K562 (cell line): ENCODE results near the gene USP32. TPM values are rescaled to one million over a fixed set of nuclear protein-coding genes. Genes with fewer than 3 reads are reported as not detected.
A peak's percentile ranks its signal among the peaks of the same experiment; 100 is the strongest.

Source experiments
- ATAC-seq: fragments of 200-7000 bp; cut with Tn5 transposase; 3 replicates; pipeline ENCODE4 v1.9.1; 2020; ENCODE audit warnings: moderate library complexity
- BruUV-seq: library from RNA; stranded (reverse); fragments of 400-500 nt; replicated peaks from 2 replicates; lab custom pipeline; 2021; lab: Mats Ljungman, UMichigan
- CTCF ChIA-PET: fragments of 300-600 bp; formaldehyde crosslinking; extraction: SDS; loops from one replicate; lab custom pipeline; 2021; ENCODE audit warnings: low intra/inter-chr PET ratio; lab: Yijun Ruan, JAX
- POLR2A ChIA-PET: fragments of 300-600, 350-650 bp; sonication (Branson Sonifier 250); formaldehyde crosslinking; extraction: SDS; loops from one replicate; lab custom pipeline; 2021; ENCODE audit warnings: antibody characterized with exemption, inconsistent platforms; lab: Yijun Ruan, JAX
- DNase-seq, 4 experiments: peaks; one replicate each; pipeline versions ENCODE4 v3.0.0 to v3.0.0-alpha.2; 2011 to 2018; ENCODE audit warnings: low spot score in 3 of 4, mixed read lengths in 3 of 4; ENCODE audit errors: extremely low read depth in 1 of 4
- FAIRE-seq: peaks from 2 replicates; lab custom pipeline; 2011; peaks lifted over from hg19 to GRCh38; lab: Jason Lieb, UNC
- H2AFZ ChIP-seq: 2 replicates; pipeline ENCODE4 v1.6.0; 2011; ENCODE audit warnings: low read depth, low read length, control low read depth, inconsistent platforms
- H3K27ac ChIP-seq: fragments of 200-600 bp; 3 replicates; pipeline ENCODE4 v1.8.0; 2011; ENCODE audit warnings: low read depth, mild to moderate bottlenecking, control low read depth, inconsistent platforms, low read length, moderate library complexity, mixed read lengths; ENCODE audit errors: extremely low read depth
- H3K27me3 ChIP-seq, 2 experiments: fragments of 300-600 bp in 1 of 2; 2 replicates in 1 of 2; 3 replicates in 1 of 2; pipeline versions ENCODE4 v1.6.0 to v1.8.0; 2011; ENCODE audit warnings: inconsistent platforms in 2 of 2, low read length in 2 of 2, mild to moderate bottlenecking in 1 of 2, mixed read lengths in 1 of 2, moderate library complexity in 1 of 2; ENCODE audit not compliant: control insufficient read depth in 2 of 2, insufficient read depth in 2 of 2
- H3K36me3 ChIP-seq: fragments of 300-600 bp; 3 replicates; pipeline ENCODE4 v1.8.0; 2011; ENCODE audit warnings: mild to moderate bottlenecking, low read length, inconsistent platforms; ENCODE audit not compliant: control insufficient read depth, insufficient read depth
- H3K4me1 ChIP-seq, 2 experiments: fragments of 200-600 bp in 1 of 2; replicated peaks in 1 of 2; 2 replicates in 1 of 2; 3 replicates in 1 of 2; pipeline versions ENCODE4 v1.5.1 to v1.8.0; 2011; ENCODE audit warnings: inconsistent platforms in 2 of 2, low read length in 2 of 2, mild to moderate bottlenecking in 1 of 2, mixed read lengths in 1 of 2, moderate library complexity in 1 of 2; ENCODE audit not compliant: control insufficient read depth in 2 of 2, insufficient read depth in 2 of 2
- H3K4me2 ChIP-seq: 2 replicates; pipeline ENCODE4 v1.6.1; 2011; ENCODE audit warnings: low read length, control low read depth, inconsistent platforms, mixed read lengths; ENCODE audit not compliant: insufficient read depth
- H3K4me3 ChIP-seq: fragments of 200-600 bp; sonication (generic), shearing (Covaris generic); 2 replicates; pipeline ENCODE4 v1.5.1; 2016; ENCODE audit warnings: control low read depth, inconsistent platforms
- H3K79me2 ChIP-seq: fragments of 200-600 bp; 3 replicates; pipeline ENCODE4 v1.8.0; 2011; ENCODE audit warnings: low read length, inconsistent platforms; ENCODE audit not compliant: control insufficient read depth, insufficient read depth
- H3K9ac ChIP-seq, 2 experiments: 2 replicates each; pipeline versions ENCODE4 v1.6.0 to v1.6.1; 2011; ENCODE audit warnings: low read depth in 2 of 2, low read length in 2 of 2, control low read depth in 1 of 2, inconsistent platforms in 1 of 2, mild to moderate bottlenecking in 1 of 2, mixed read lengths in 1 of 2; ENCODE audit not compliant: insufficient read depth in 1 of 2
- H3K9me1 ChIP-seq: one replicate; pipeline ENCODE4 v1.6.0; 2011; ENCODE audit warnings: inconsistent platforms, mild to moderate bottlenecking, low read length, moderate library complexity; ENCODE audit not compliant: control insufficient read depth, insufficient read depth
- H3K9me3 ChIP-seq: replicated peaks from 2 replicates; pipeline ENCODE4 v1.5.1; 2011; ENCODE audit warnings: low read depth, low read length, inconsistent platforms; ENCODE audit not compliant: control insufficient read depth, insufficient read depth
- H4K20me1 ChIP-seq: replicated peaks from 2 replicates; pipeline ENCODE4 v1.6.1; 2011; ENCODE audit warnings: low read length, inconsistent platforms, mixed read lengths; ENCODE audit not compliant: control insufficient read depth, insufficient read depth
- ATF7 ChIP-seq: fragments of 450-650 bp; IDR thresholded peaks from 2 replicates; pipeline ENCODE4 v1.7.1; 2014; ENCODE audit warnings: mild to moderate bottlenecking, moderate library complexity
- CEBPG ChIP-seq, 3 experiments: fragments of 200-800 bp in 1 of 3; sonication (Bioruptor generic) in 1 of 3; sonication (generic) in 1 of 3; formaldehyde crosslinking in 1 of 3; IDR thresholded peaks in 2 of 3; conservative IDR thresholded peaks in 1 of 3; 2 replicates each; pipeline versions ENCODE4 v1.6.1 to v1.8.0; 2016 to 2022; ENCODE audit warnings: missing compliant biosample characterization in 2 of 3, missing genetic modification characterization in 2 of 3, mild to moderate bottlenecking in 1 of 3, missing genetic modification reagents in 1 of 3
- FOXJ2 ChIP-seq: fragments of 200-800 bp; sonication (Bioruptor generic); IDR thresholded peaks from 2 replicates; pipeline ENCODE4 v1.6.1; 2016; ENCODE audit warnings: missing genetic modification characterization, missing compliant biosample characterization
- JUND ChIP-seq, 2 experiments: IDR thresholded peaks; 2 replicates in 1 of 2; 3 replicates in 1 of 2; pipeline ENCODE4 v1.6.1; 2011; ENCODE audit warnings: borderline replicate concordance in 2 of 2, low read depth in 2 of 2, low read length in 2 of 2, improper control_type of control experiment in 1 of 2, missing biosample characterization in 1 of 2, missing genetic modification characterization in 1 of 2, missing genetic modification reagents in 1 of 2
- MEF2A ChIP-seq: IDR thresholded peaks from 2 replicates; pipeline ENCODE4 v1.6.1; 2011; ENCODE audit warnings: low read depth, mild to moderate bottlenecking, low read length, moderate library complexity; ENCODE audit not compliant: control insufficient read depth
- POLR2AphosphoS2 ChIP-seq: IDR thresholded peaks from 2 replicates; pipeline ENCODE4 v1.6.1; 2012; ENCODE audit warnings: low read length, improper control_type of control experiment
- POLR2AphosphoS5 ChIP-seq: IDR thresholded peaks from 2 replicates; pipeline ENCODE4 v1.6.1; 2011; ENCODE audit warnings: mild to moderate bottlenecking, low read depth, low read length, moderate library complexity; ENCODE audit not compliant: control insufficient read depth, insufficient read depth
- PRDM10 ChIP-seq: fragments of 450-650 bp; IDR thresholded peaks from 2 replicates; pipeline ENCODE4 v1.6.1; 2018; ENCODE audit not compliant: partially characterized antibody
- RFX7 ChIP-seq: fragments of 250-450 bp; sonication (Bioruptor Pico); IDR thresholded peaks from 2 replicates; pipeline ENCODE4 v1.5.1; 2021; ENCODE audit warnings: mild to moderate bottlenecking
- STAT5A ChIP-seq: IDR thresholded peaks from 2 replicates; pipeline ENCODE4 v1.6.1; 2012; ENCODE audit warnings: low read length, inconsistent platforms, borderline replicate concordance
- ZEB2 ChIP-seq: fragments of 450-650 bp; IDR thresholded peaks from 2 replicates; pipeline ENCODE4 v1.6.1; 2016
- ZKSCAN8 ChIP-seq: fragments of 200-800 bp; sonication (Bioruptor generic); IDR thresholded peaks from 2 replicates; pipeline ENCODE4 v1.6.1; 2016; ENCODE audit warnings: missing genetic modification characterization, missing compliant biosample characterization
- ZNF224 ChIP-seq: sonication (generic); formaldehyde crosslinking; IDR thresholded peaks from 2 replicates; pipeline ENCODE4 v1.8.0; 2022; ENCODE audit warnings: mild to moderate bottlenecking, missing genetic modification reagents
- WGBS: fragments of 100-300 bp; shearing (Covaris generic); methylation state at CpG from one replicate; pipeline ENCODE4 v1.1.6; 2016; ENCODE audit warnings: low coverage, mixed read lengths; ENCODE audit not compliant: insufficient coverage; ENCODE audit errors: missing lambda C conversion rate; 5-methylcytosine and 5-hydroxymethylcytosine counted together
- in situ Hi-C: fragments of 300-500 bp; cut with MboI; formaldehyde crosslinking; loops from 4 replicates; pipeline ENCODE4 v1.15.0; 2018; ENCODE audit warnings: inconsistent platforms, mixed read lengths
- intact Hi-C: fragments of 100-400 bp; cut with micrococcal nuclease; formaldehyde crosslinking; loops from 2 replicates; pipeline ENCODE4 v1.14.2; 2022
- polyA plus RNA-seq, 8 experiments: library from polyadenylated mRNA; depleted of rRNA in 4 of 8; stranded (reverse) in 5 of 8; unstranded in 3 of 8; fragments of >200 nt; fragmentation: Nextera tagmentation in 2 of 8; fragmentation: Illumina TruSeq in 1 of 8; extraction: Ambion mirVana in 2 of 8; extraction: Trizol in 1 of 8; gene quantifications; 2 replicates each; pipeline versions ENCODE4 v1.2.1 to v1.2.3, GENCODE V29; 2011 to 2014; ENCODE audit warnings: inconsistent platforms in 1 of 8, missing spikeins in 1 of 8
- total RNA-seq, 7 experiments: library from RNA; depleted of rRNA in 6 of 7; stranded (reverse); fragments of >200 nt in 6 of 7; fragmentation: Illumina TruSeq in 2 of 7; extraction: Trizol in 2 of 7; gene quantifications; 2 replicates each; pipeline versions ENCODE4 v1.2.1 to v1.2.3, GENCODE V29; 2011 to 2021; ENCODE audit warnings: low replicate concordance in 1 of 7

The USP32 gene
- total and polyA plus RNA-seq, 9 of the 15 experiments (the other 6 are each of a cell fraction or from before 2014, with no cell fraction given): 18.0 to 69.3 (median 47.1) TPM

GRCh38 chr17:60352071-60352470 lies 39.9 kb downstream of the USP32 start (continued):
- TF ChIP-seq STAT5A (peak; percentile 15; the same call in 1 of the 2 replicates), ZEB2 (0 out of 2 replicates have a peak, but pooled peaks have one; percentile 33), ZNF224 (CRISPR knock-in tag) (no peak), ZKSCAN8 (no peak), RFX7 (CRISPR knock-in tag) (no peak), FOXJ2 (tag) (no peak), CEBPG (CRISPR knock-in tag; IDR thresholded peaks at IDR 0.05) (no peak), CEBPG (tag; conservative IDR thresholded peaks at IDR 0.05 in 1 of 2, IDR thresholded peaks at IDR 0.05 in 1 of 2) (no peak), POLR2AphosphoS2 (no peak), POLR2AphosphoS5 (peak; percentile 45; the same call in 1 of the 2 replicates)

GRCh38 chr17:60351012-60351695 lies 40.8 kb downstream of the USP32 start:
- peaks cover 93% of the 10 kb centered on the region for H3K79me2 ChIP-seq
- no peaks in the 10 kb centered on the region for H3K9me1 ChIP-seq
- H3K27me3 ChIP-seq: no peaks in the 10 kb centered on the region
- no peak overlapping the region for H3K4me2 ChIP-seq
- POLR2A ChIA-PET: interaction anchor here (0.7 to 1.5 kb wide), 7 partner anchors 9 to 39 kb away, joined by 3 to 4 read pairs (median 4); no protein-coding TSS in a partner anchor
- no peak overlapping the region for H3K4me3 ChIP-seq
- no peak overlapping the region for H2AFZ ChIP-seq
- ATAC-seq: peak; percentile 21; the same call in 2 of the 3 replicates
- H3K9ac ChIP-seq: peak overlapping the region in 1 of 2 experiments; percentile 37; a peak in 1 of 4 replicates
- H3K4me1 ChIP-seq: peaks cover 27 to 29% of the 10 kb centered on the region in 2 experiments; a peak in 4 of 5 replicates
- 51% methylated on average over 11 of the region's 11 CpGs for WGBS
- in situ Hi-C loops (no loop called here), intact Hi-C loops (no loop called here)
- CTCF ChIA-PET: no interaction called here
- H4K20me1 ChIP-seq: 0 out of 2 replicates have a peak, but pooled peaks cover 1% of the 10 kb centered on the region
- BruUV-seq: no TSS peak
- no peak for DNase-seq
- 0 out of 3 replicates have a peak overlapping the region, but pooled peaks have one; percentile 60 for H3K27ac ChIP-seq
- FAIRE-seq: no peak
- H3K9me3 ChIP-seq: no peaks in the 10 kb centered on the region
- H3K36me3 ChIP-seq: no peaks in the 10 kb centered on the region; the same call in 1 of the 3 replicates
- TF ChIP-seq ATF7 (peak; percentile 94), JUND (IDR thresholded peaks at IDR 0.05; ENCODE audit: borderline replicate concordance, low read depth, low read length) (peak; percentile 35; the same call in 1 of the 2 replicates), JUND (tag; IDR thresholded peaks at IDR 0.05; ENCODE audit: borderline replicate concordance, low read depth, low read length) (no peak), PRDM10 (peak; percentile 99), MEF2A (no peak)
